ENCODE data around the gene CAB39.

The CAB39 gene

DNA sequence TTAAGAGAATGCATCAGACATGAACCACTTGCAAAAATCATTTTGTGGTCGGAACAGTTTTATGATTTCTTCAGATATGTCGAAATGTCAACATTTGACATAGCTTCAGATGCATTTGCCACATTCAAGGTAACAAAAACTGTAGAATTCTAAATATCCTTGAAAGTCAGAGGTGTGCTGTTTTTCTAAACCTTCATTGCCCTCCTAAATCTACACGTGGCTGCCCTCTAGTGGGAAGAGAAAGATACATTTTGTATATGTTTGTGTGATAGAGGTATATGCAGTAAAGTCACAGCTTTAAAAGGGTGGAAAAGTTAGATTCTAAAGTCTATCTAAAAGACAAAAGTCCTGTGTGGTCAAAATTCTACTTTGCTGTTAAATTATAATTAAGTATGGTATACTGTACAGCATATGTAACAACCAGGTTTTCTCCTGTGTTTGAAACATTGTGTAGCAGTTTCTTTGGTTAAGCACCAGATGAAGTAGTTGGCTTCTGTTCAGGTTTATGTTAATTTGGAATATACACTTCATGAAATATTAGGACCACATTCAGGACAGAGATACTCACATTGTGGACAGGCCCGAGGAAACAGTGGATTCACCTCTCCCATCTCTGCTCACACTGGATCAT, 86.2 kb downstream of the CAB39 start:
- no peak overlapping the region for H3K4me3 ChIP-seq (ENCODE audit: control insufficient read depth, low read depth, low read length)
- no peak for DNase-seq (ENCODE audit: low read depth)
- TF ChIP-seq, protein P1, sequence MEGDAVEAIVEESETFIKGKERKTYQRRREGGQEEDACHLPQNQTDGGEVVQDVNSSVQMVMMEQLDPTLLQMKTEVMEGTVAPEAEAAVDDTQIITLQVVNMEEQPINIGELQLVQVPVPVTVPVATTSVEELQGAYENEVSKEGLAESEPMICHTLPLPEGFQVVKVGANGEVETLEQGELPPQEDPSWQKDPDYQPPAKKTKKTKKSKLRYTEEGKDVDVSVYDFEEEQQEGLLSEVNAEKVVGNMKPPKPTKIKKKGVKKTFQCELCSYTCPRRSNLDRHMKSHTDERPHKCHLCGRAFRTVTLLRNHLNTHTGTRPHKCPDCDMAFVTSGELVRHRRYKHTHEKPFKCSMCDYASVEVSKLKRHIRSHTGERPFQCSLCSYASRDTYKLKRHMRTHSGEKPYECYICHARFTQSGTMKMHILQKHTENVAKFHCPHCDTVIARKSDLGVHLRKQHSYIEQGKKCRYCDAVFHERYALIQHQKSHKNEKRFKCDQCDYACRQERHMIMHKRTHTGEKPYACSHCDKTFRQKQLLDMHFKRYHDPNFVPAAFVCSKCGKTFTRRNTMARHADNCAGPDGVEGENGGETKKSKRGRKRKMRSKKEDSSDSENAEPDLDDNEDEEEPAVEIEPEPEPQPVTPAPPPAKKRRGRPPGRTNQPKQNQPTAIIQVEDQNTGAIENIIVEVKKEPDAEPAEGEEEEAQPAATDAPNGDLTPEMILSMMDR (IDR thresholded peaks at IDR 0.05; ENCODE audit: control insufficient read depth, insufficient read depth, low read depth, low read length, missing control alignments): peak; percentile 59

DNA sequence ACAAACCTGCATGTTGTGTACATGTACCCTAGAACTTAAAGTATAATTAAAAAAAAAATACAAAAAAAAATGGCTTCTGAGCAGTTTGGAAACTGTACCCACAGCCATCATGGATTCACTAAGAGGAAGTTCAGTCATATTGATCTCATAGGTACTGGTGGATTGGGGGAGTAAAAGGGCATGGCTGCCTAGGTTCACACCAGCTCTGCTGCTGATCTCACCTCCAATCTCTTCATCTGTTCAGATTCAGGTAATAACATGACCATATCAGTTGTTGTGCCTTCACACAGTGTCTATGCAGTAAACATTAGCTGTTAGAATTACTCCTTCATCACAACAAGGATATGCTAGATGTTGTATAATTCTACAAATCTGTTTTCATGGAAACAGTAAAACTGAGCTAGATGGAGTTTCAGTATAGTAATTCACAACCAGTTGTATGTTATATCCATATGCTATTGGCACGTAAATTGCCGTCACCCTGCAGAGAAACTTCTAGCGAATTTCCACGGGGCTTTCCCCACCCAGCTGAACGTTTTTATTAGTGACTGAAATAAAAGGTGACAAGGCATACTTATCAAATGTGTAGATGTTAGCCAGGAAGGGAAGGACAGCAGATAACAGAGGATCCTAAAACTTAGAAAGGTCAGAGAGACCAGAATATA, 92.8 kb downstream of the CAB39 start:
- TF ChIP-seq, protein P1 (IDR thresholded peaks at IDR 0.05; ENCODE audit: control insufficient read depth, insufficient read depth, low read depth, low read length, missing control alignments): no peak
- DNase-seq (ENCODE audit: low read depth): no peak
- no peak overlapping the region for H3K4me3 ChIP-seq (ENCODE audit: control insufficient read depth, low read depth, low read length)

DNA sequence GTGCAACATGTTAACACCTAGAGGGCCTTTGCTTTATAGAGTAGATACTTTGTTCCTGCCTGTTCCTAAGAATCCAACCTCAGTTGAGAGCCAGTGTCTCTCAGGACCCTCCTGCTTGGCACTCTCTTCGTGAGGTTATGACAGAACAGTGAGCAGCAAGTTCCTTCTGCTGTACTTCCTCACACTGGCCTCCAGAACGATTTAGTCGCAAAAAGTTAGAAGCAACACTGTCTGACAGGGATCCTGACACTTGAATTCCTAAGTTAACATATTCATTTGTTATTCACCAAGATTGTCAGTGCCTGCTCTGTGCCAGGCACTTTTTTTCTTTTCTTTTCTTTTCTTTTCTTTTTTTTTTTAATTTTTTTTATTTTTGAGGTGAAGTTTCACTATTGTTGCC, 95.1 kb downstream of the CAB39 start:
- TF ChIP-seq, protein P1 (IDR thresholded peaks at IDR 0.05; ENCODE audit: control insufficient read depth, insufficient read depth, low read depth, low read length, missing control alignments): no peak
- DNase-seq (ENCODE audit: low read depth): no peak

DNA sequence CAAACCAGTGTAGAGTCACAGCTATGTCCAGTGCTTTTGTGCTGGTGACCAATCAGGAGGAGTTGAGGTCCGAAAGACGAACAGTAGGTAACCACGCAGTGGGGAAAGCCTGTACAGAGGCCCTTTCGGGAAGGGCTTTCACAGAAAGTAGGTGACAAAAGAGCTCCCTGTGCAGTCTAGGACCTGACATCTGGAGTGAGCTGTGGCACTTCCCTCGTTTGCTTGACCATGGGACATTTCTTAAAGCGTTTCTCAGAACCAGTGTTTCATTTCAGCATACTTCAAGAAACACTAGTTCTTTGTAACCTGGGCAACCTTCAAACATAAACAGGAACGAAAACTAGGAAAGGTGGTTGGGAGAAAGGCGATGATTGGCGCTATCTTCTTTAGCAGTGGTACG, 96.4 kb downstream of the CAB39 start:
- DNase-seq (ENCODE audit: low read depth): no peak
- TF ChIP-seq, protein P1 (IDR thresholded peaks at IDR 0.05; ENCODE audit: control insufficient read depth, insufficient read depth, low read depth, low read length, missing control alignments): no peak
- no peak overlapping the region for H3K4me3 ChIP-seq (ENCODE audit: control insufficient read depth, low read depth, low read length)

More for the DNA sequence above, 95.1 kb downstream of the CAB39 start:
- no peak overlapping the region for H3K4me3 ChIP-seq (ENCODE audit: control insufficient read depth, low read depth, low read length)

DNA sequence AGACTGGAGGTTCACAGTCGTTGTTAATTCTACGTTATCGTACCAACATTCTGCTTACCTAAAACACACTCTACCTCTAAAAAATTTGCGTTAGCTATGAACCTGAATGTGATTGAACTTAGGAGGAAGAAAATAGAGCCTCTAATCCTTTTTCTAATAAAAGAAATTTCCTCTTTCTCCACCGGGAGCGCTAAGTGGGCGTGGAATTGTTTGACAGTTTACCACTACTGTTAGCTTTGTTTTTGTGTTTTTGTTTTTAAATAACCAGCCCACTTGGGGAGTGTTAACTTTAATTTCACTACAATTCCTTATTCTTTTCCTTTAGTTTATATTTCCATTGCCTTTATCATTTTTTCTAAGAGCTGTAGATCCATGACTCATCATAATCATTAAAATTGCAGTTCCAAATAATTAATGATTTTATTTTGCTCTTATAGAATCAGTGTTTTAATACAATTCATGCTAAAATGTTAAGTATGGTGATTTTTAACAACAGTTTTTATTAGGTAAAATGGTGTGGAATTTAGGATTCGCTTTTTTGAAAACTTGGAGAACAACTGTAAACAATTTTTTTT, 97.1 kb downstream of the CAB39 start:
- no peak for DNase-seq (ENCODE audit: low read depth)
- TF ChIP-seq, protein P1 (IDR thresholded peaks at IDR 0.05; ENCODE audit: control insufficient read depth, insufficient read depth, low read depth, low read length, missing control alignments): peak; percentile 33
- no peak overlapping the region for H3K4me3 ChIP-seq (ENCODE audit: control insufficient read depth, low read depth, low read length)

DNA sequence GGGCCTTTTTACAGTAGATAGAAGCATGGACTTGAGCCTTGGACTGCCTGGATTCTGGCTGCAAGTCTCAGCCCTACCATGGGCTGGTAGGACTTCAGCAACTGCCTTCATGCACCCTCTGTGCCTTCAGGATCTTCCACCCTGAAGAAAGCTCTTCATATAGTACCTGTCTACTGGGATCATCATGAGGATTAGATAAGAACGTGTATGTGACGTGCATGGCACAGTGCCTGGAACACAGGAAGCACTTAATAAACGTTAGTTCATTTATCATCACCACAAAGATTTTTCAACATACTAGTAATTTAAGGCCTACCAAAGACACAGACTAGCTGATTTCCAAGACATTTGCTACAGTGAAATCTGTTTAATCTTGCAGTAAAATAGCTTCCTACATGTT, 98.9 kb downstream of the CAB39 start:
- no peak overlapping the region for H3K4me3 ChIP-seq (ENCODE audit: control insufficient read depth, low read depth, low read length)
- TF ChIP-seq, protein P1 (IDR thresholded peaks at IDR 0.05; ENCODE audit: control insufficient read depth, insufficient read depth, low read depth, low read length, missing control alignments): no peak

More for the DNA sequence above, 98.9 kb downstream of the CAB39 start:
- DNase-seq (ENCODE audit: low read depth): no peak
